NCI-H1105 (cell line): Measurements from ENCODE around the gene CACNG5.

Experiments
- DNase-seq: peaks from one replicate; lab custom pipeline; 2025; lab: John Stamatoyannopoulos, UW

Gene CACNG5

GRCh38 chr17:66834919-66835454 lies at the start of gene CACNG5:
Gene CACNG5 (plus strand): TSS chr17:66835117. CDS start chr17:66877333, 42,216 bp downstream.
- no peak for DNase-seq

- no peak for DNase-seq
These were observed 48.8 kb upstream of the CACNG5 start for GRCh38 chr17:66786107-66786506.

- DNase-seq, result no peak
These were observed 47.0 kb upstream of the CACNG5 start for GRCh38 chr17:66787914-66788313.

GRCh38 chr17:66789093-66789492 lies 45.8 kb upstream of the CACNG5 start:
- no peak for DNase-seq

GRCh38 chr17:66789961-66790437 lies 44.9 kb upstream of the CACNG5 start:
- no peak for DNase-seq

- DNase-seq, result no peak
These were observed 44.3 kb upstream of the CACNG5 start for GRCh38 chr17:66790501-66791061.

GRCh38 chr17:66791347-66791746 lies 43.6 kb upstream of the CACNG5 start:
- DNase-seq, result no peak

- no peak for DNase-seq
These were observed 41.1 kb upstream of the CACNG5 start for GRCh38 chr17:66793814-66794213.

- no peak for DNase-seq
These were observed 39.4 kb upstream of the CACNG5 start for GRCh38 chr17:66795486-66795885.

GRCh38 chr17:66799849-66800537 lies 34.9 kb upstream of the CACNG5 start:
- no peak for DNase-seq

- DNase-seq, result no peak
These were observed 31.4 kb upstream of the CACNG5 start for GRCh38 chr17:66803474-66803951.

- DNase-seq, result no peak
These were observed 29.4 kb upstream of the CACNG5 start for GRCh38 chr17:66805567-66805966.

GRCh38 chr17:66807182-66807581 lies 27.7 kb upstream of the CACNG5 start:
- peak; percentile 36 for DNase-seq

- DNase-seq, result no peak
These were observed 25.5 kb upstream of the CACNG5 start for GRCh38 chr17:66809408-66809807.

- DNase-seq, result no peak
These were observed 23.8 kb upstream of the CACNG5 start for GRCh38 chr17:66810951-66811682.

- DNase-seq, result no peak
These were observed 23.2 kb upstream of the CACNG5 start for GRCh38 chr17:66811683-66812054.

GRCh38 chr17:66812571-66812970 lies 22.3 kb upstream of the CACNG5 start:
- no peak for DNase-seq

- DNase-seq, result no peak
These were observed 21.6 kb upstream of the CACNG5 start for GRCh38 chr17:66813296-66813695.

- DNase-seq, result no peak
These were observed 20.9 kb upstream of the CACNG5 start for GRCh38 chr17:66814026-66814425.

GRCh38 chr17:66814570-66814969 lies 20.3 kb upstream of the CACNG5 start:
- no peak for DNase-seq

GRCh38 chr17:66817750-66818149 lies 17.2 kb upstream of the CACNG5 start:
- DNase-seq, result no peak

- DNase-seq, result no peak
These were observed 15.5 kb upstream of the CACNG5 start for GRCh38 chr17:66819466-66819865.

GRCh38 chr17:66822009-66822408 lies 12.9 kb upstream of the CACNG5 start:
- no peak for DNase-seq
